HG02852 (cell line): ENCODE results near the gene SIAE.

ENCODE experiments used
- ATAC-seq: cut with Tn5 transposase; IDR thresholded peaks from one replicate; pipeline ENCODE4 v1.9.1; 2021; ENCODE audit warnings: mild to moderate bottlenecking, moderate library complexity; ENCODE audit not compliant: unreplicated experiment

Gene SIAE

DNA sequence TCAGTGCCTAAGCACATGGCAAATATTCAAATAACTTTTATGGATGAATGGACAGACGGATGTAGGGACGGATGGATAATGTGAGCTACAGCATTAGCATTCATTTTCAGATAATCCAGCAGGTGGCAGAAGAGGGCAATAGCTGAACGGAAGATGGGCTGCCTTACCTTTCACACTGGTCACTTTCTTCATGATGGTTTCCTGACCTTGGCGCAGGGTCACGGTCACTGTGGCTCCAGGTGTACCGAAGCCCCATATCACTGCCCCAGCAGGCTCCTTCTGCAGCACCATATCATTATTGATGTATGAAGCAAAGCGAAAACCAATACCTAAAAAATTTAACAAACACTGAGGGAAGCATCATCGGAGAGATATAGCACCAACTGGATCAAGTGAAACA lies 4.3 kb downstream of the SIAE start:
- ATAC-seq, result peak; percentile 28

GRCh38 chr11:124667601-124668000 lies 5.9 kb downstream of the SIAE start:
- ATAC-seq, result no peak

DNA sequence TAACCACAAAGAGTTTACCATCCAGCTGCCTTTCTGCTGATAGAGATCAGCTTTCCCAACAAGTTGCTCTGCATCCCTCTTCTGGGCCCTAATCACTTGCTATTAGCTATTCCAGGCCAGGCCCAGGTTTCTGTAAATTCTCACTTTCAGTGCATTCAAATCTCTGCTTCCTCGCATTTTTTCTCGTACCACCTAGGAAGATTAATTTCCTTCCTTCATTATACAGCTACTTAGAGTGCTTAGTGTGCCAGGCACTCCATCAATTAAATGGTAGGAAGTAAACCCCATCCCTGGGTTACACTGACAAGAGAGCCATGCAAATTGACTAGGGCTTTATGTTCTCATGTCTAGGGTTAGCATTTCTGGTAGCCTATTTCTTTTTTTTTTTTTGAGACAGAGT lies 9.7 kb downstream of the SIAE start:
- ATAC-seq, result no peak

GRCh38 chr11:124662106-124662505 lies 11.4 kb downstream of the SIAE start:
- ATAC-seq, result no peak

GRCh38 chr11:124661553-124661952 lies 12.0 kb downstream of the SIAE start:
- ATAC-seq, result no peak

GRCh38 chr11:124658986-124659385 lies 14.6 kb downstream of the SIAE start:
- ATAC-seq, result no peak

GRCh38 chr11:124658501-124658900 lies 15.0 kb downstream of the SIAE start:
- ATAC-seq, result no peak

GRCh38 chr11:124657904-124658303 lies 15.6 kb downstream of the SIAE start:
- ATAC-seq, result no peak

GRCh38 chr11:124656774-124657630 lies 16.5 kb downstream of the SIAE start:
- ATAC-seq, result no peak

- ATAC-seq, result no peak
Measured at GRCh38 chr11:124648610-124649009, 24.9 kb downstream of the SIAE start.

DNA sequence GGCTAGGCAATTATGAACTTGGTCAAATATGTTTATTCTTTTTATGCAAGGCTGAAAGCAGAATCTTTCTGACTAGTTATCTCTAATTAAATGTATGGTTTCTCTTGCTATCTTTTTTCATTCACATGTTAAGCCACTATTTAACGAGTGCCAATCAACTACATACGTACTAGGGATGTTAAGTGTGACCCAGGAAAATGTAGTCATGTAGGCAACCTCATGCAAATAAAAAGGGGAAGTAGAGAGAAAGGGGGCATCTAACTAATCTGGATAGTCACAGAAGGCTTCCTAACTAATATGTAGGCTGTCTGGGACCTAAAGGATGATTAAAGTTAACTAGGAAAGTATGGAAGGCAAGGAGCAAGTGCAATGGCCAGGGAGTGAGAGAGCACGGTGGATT lies 27.4 kb downstream of the SIAE start:
- no peak for ATAC-seq

GRCh38 chr11:124644426-124645280 lies 28.9 kb downstream of the SIAE start:
- ATAC-seq, result peak; percentile 53

DNA sequence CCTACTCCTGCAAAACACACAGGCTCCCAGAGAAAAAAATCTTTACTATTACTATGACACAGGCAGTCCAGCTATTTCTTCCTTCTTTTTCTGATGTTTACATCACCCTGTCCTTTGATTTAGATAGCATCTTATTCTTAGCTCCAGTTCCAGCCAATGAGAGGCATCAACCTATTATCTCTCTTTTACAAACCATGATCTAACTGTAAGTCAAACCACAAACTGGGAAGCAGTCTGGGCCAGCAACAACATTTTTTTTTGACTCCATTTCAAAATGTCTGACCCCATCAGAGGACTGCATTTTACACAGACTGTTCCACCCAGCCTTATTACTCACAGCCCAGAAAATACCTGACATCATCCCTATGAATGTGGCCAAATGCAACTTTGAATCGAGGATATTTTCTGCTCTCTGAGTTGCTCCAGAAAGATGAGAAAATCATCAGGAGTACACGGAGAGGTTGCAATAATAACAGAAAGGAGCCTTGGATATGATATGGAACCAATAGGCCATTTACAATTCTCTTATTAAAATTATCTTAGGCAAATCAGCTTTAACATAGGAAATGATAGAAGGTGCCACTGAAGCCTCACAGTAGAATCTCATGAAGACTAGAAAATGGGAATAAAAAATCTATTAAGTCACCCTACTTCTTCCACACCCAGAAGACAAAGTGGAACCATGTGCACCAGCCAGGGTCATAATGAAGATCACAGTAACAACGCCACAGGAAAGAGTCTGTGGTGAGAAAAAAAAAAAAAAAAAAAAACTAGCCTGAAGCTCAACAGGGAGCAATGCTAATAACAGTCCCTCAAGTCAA lies 29.7 kb downstream of the SIAE start:
- ATAC-seq, result no peak

DNA sequence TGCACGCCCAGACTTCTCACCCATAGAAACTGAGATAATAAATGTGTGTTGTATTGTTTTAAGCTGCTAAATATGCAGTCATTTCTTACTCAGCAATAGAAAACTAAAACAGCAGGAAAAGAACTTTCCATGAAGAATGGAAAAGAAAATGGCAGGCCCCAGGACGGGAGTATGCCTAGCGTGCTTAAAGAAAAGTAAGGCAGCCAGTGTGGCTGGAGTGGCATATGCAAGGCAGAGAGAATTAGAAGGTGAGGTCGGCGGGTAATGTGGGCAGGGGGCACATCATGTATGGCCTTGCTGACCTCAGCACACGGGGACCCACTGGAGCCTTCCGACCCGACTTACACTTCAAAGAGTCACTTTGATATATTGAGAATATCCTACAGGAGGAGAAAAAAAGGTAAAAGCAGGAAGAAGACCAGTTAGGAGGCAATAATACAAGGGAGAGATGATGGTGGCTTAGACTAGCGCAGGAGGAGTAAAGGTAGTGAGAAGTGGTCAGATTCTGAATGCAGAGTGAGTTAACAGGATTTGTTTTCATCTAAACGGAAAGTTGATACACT lies 30.4 kb downstream of the SIAE start:
- no peak for ATAC-seq

- no peak for ATAC-seq
Measured at GRCh38 chr11:124642628-124643027, 30.9 kb downstream of the SIAE start.

DNA sequence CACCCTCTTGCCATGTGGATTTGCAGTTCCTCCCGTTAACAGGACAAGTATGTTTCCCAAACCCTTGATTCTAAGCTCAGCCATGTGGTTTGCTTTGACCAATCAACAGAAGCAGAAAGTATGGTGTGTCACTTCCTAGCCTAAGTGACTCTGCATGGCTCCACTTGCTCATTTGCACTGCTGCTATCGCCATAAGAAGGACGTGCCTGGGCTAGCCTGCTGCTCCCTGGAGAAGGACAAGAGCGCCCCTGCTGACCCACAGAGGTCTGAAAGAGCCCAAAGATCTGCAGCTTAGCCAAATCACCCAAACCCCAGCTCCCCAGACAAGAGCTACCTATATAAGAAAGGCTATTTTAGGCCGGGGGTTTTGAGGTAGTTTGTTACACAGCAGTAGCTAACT lies 32.9 kb downstream of the SIAE start:
- ATAC-seq, result no peak

DNA sequence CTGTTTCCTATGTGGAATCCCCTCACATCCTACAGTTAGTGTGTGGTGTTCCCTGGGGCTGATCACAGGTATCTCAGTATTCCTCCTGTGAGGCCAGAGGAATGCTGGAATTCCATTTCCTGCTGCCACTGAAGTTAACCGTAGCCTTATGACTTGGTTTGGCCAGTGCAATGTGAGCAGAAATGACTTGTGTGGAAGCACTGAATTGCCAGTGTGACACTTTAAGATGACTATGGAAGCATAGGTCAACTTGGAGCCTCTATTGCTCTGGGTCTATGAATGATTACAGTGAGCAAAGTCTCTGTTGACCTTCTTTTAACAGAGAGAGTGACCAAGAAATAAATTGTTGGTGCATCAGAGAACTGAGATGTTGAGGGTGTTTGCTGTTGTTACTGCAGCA lies 34.4 kb downstream of the SIAE start:
- ATAC-seq, result no peak

DNA sequence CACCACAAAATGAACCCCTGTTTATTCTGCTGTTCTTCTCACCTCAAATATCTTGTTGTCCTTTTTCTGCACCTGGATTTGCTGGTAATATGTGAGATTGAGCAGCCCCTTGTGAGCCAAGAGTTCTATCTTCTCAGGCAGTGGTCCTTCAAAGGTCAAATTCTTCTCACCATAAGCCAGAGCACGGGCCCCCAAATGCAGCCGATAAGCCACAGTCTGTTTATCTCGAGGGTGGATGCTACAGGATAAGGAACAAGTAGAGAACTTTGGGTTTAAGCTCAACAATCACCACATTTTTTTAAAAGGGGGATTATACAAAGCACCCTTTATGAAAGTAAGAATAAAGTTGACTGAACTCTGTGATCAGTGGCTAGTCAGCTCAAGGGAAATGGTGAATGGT lies 35.0 kb downstream of the SIAE start:
- no peak for ATAC-seq

- ATAC-seq, result no peak
Measured at GRCh38 chr11:124635932-124636331, 37.6 kb downstream of the SIAE start.

DNA sequence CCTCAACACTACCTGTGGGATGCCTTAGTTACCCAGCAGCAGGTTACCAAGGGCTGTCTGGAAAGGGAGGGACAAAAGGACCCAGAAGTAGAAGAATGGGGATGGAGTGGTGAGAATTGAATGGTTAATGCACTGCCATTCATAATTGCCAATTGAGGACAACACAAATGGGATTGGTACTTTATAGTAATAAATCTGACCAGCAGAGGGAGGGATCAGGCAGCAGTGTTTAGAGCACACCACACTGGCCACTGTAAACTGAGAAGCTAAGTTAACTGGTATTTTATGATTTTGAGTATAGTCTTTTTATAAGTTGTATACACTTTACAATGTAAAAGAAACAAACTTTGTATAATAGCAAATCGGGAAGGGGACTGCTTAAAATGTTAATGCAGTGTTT lies 40.2 kb downstream of the SIAE start:
- no peak for ATAC-seq

GRCh38 chr11:124629961-124630360 lies 43.6 kb downstream of the SIAE start:
- no peak for ATAC-seq
